ENCODE results near the gene TLR2. TPM values are rescaled to one million over a fixed set of nuclear protein-coding genes. Genes with fewer than 3 reads are reported as not detected.

The TLR2 gene
- total RNA-seq, 1 experiment from 2014 or later = not detected

GRCh38 chr4:153641532-153641931 is 42.5 kb upstream of the TLR2 start:
- no peaks in the 10 kb centered on the region for H3K9me2 ChIP-seq (replicated peaks; ENCODE audit: insufficient read depth, low read length)
- H3K27ac ChIP-seq (ENCODE audit: low read length) = no peak overlapping the region
- no peak overlapping the region for H2AFZ ChIP-seq (ENCODE audit: low read length)
- H4K20me1 ChIP-seq (ENCODE audit: insufficient read depth, low read depth, low read length) = no peaks in the 10 kb centered on the region
- no peak overlapping the region for H3K4me3 ChIP-seq (ENCODE audit: low read length)
- H3K36me3 ChIP-seq (ENCODE audit: insufficient read depth, low read length) = peaks cover under 1% of the 10 kb centered on the region; the same call in 1 of the 2 replicates
- H3K4me1 ChIP-seq (ENCODE audit: low read length) = peaks cover 11% of the 10 kb centered on the region
- no peak overlapping the region for H3K4me2 ChIP-seq (ENCODE audit: low read depth, low read length, poor library complexity, severe bottlenecking)
- DNase-seq = no peak
- H3K79me2 ChIP-seq (ENCODE audit: low read length) = no peaks in the 10 kb centered on the region
- no peak overlapping the region for H3K9ac ChIP-seq (ENCODE audit: low read length)
- H3K27me3 ChIP-seq (ENCODE audit: low read length) = no peaks in the 10 kb centered on the region
- H3K9me3 ChIP-seq (ENCODE audit: low read length) = no peaks in the 10 kb centered on the region; the same call in 1 of the 2 replicates

- H3K9ac ChIP-seq (ENCODE audit: low read length) = peak overlapping the region; percentile 18; the same call in 1 of the 2 replicates
- peak; percentile 95 for DNase-seq
- H3K4me3 ChIP-seq (ENCODE audit: low read length) = no peak overlapping the region
- no peaks in the 10 kb centered on the region for H3K36me3 ChIP-seq (ENCODE audit: insufficient read depth, low read length)
- H3K27ac ChIP-seq (ENCODE audit: low read length) = peak overlapping the region; percentile 65
- no peaks in the 10 kb centered on the region for H4K20me1 ChIP-seq (ENCODE audit: insufficient read depth, low read depth, low read length)
- H3K9me2 ChIP-seq (replicated peaks; ENCODE audit: insufficient read depth, low read length) = no peaks in the 10 kb centered on the region
- H3K9me3 ChIP-seq (ENCODE audit: low read length) = no peaks in the 10 kb centered on the region; the same call in 1 of the 2 replicates
- H3K79me2 ChIP-seq (ENCODE audit: low read length) = no peaks in the 10 kb centered on the region
- H2AFZ ChIP-seq (ENCODE audit: low read length) = peak overlapping the region; percentile 30; the same call in 1 of the 2 replicates
- peak overlapping the region; percentile 47 for H3K4me2 ChIP-seq (ENCODE audit: low read depth, low read length, poor library complexity, severe bottlenecking)
- peaks cover 22% of the 10 kb centered on the region for H3K4me1 ChIP-seq (ENCODE audit: low read length)
- no peaks in the 10 kb centered on the region for H3K27me3 ChIP-seq (ENCODE audit: low read length)
Observed at GRCh38 chr4:153643406-153644383, 40.4 kb upstream of the TLR2 start.

GRCh38 chr4:153645183-153645582 is 38.9 kb upstream of the TLR2 start:
- Histone ChIP-seq H3K4me1 (ENCODE audit: low read length) (peaks cover 22% of the 10 kb centered on the region), H3K27me3 (ENCODE audit: low read length) (no peaks in the 10 kb centered on the region), H2AFZ (ENCODE audit: low read length) (no peak overlapping the region), H3K36me3 (ENCODE audit: insufficient read depth, low read length) (no peaks in the 10 kb centered on the region), H3K9me3 (ENCODE audit: low read length) (no peaks in the 10 kb centered on the region; the same call in 1 of the 2 replicates), H3K27ac (ENCODE audit: low read length) (no peak overlapping the region), H3K79me2 (ENCODE audit: low read length) (no peaks in the 10 kb centered on the region), H4K20me1 (ENCODE audit: insufficient read depth, low read depth, low read length) (no peaks in the 10 kb centered on the region), H3K9me2 (replicated peaks; ENCODE audit: insufficient read depth, low read length) (no peaks in the 10 kb centered on the region), H3K4me2 (ENCODE audit: low read depth, low read length, poor library complexity, severe bottlenecking) (no peak overlapping the region), H3K4me3 (ENCODE audit: low read length) (no peak overlapping the region), H3K9ac (ENCODE audit: low read length) (no peak overlapping the region)
- peak; percentile 71 for DNase-seq

GRCh38 chr4:153646261-153646660 is 37.8 kb upstream of the TLR2 start:
- Histone ChIP-seq H3K27ac (ENCODE audit: low read length) (no peak overlapping the region), H2AFZ (ENCODE audit: low read length) (no peak overlapping the region), H3K9me2 (replicated peaks; ENCODE audit: insufficient read depth, low read length) (no peaks in the 10 kb centered on the region), H3K79me2 (ENCODE audit: low read length) (no peaks in the 10 kb centered on the region), H3K9me3 (ENCODE audit: low read length) (no peaks in the 10 kb centered on the region; the same call in 1 of the 2 replicates), H3K4me3 (ENCODE audit: low read length) (no peak overlapping the region), H3K4me1 (ENCODE audit: low read length) (peaks cover 23% of the 10 kb centered on the region), H3K9ac (ENCODE audit: low read length) (no peak overlapping the region), H4K20me1 (ENCODE audit: insufficient read depth, low read depth, low read length) (no peaks in the 10 kb centered on the region), H3K36me3 (ENCODE audit: insufficient read depth, low read length) (no peaks in the 10 kb centered on the region), H3K4me2 (ENCODE audit: low read depth, low read length, poor library complexity, severe bottlenecking) (no peak overlapping the region), H3K27me3 (ENCODE audit: low read length) (no peaks in the 10 kb centered on the region)
- DNase-seq = no peak

- Histone ChIP-seq H3K9me2 (replicated peaks; ENCODE audit: insufficient read depth, low read length) (no peaks in the 10 kb centered on the region), H3K27me3 (ENCODE audit: low read length) (no peaks in the 10 kb centered on the region), H3K4me2 (ENCODE audit: low read depth, low read length, poor library complexity, severe bottlenecking) (no peak overlapping the region), H3K27ac (ENCODE audit: low read length) (no peak overlapping the region), H3K9me3 (ENCODE audit: low read length) (no peaks in the 10 kb centered on the region; the same call in 1 of the 2 replicates), H2AFZ (ENCODE audit: low read length) (no peak overlapping the region), H3K9ac (ENCODE audit: low read length) (no peak overlapping the region), H3K36me3 (ENCODE audit: insufficient read depth, low read length) (no peaks in the 10 kb centered on the region), H4K20me1 (ENCODE audit: insufficient read depth, low read depth, low read length) (no peaks in the 10 kb centered on the region), H3K4me1 (ENCODE audit: low read length) (peaks cover 30% of the 10 kb centered on the region), H3K79me2 (ENCODE audit: low read length) (no peaks in the 10 kb centered on the region), H3K4me3 (ENCODE audit: low read length) (no peak overlapping the region)
- DNase-seq = no peak
Observed at GRCh38 chr4:153646978-153647377, 37.1 kb upstream of the TLR2 start.

GRCh38 chr4:153647975-153648374 is 36.1 kb upstream of the TLR2 start:
- H4K20me1 ChIP-seq (ENCODE audit: insufficient read depth, low read depth, low read length) = no peaks in the 10 kb centered on the region
- no peaks in the 10 kb centered on the region for H3K27me3 ChIP-seq (ENCODE audit: low read length)
- H3K9me2 ChIP-seq (replicated peaks; ENCODE audit: insufficient read depth, low read length) = no peaks in the 10 kb centered on the region
- peak overlapping the region; percentile 0; the same call in 1 of the 2 replicates for H2AFZ ChIP-seq (ENCODE audit: low read length)
- no peak overlapping the region; the same call in 1 of the 2 replicates for H3K9ac ChIP-seq (ENCODE audit: low read length)
- no peak overlapping the region for H3K27ac ChIP-seq (ENCODE audit: low read length)
- DNase-seq = no peak
- H3K4me2 ChIP-seq (ENCODE audit: low read depth, low read length, poor library complexity, severe bottlenecking) = no peak overlapping the region
- H3K9me3 ChIP-seq (ENCODE audit: low read length) = no peaks in the 10 kb centered on the region; the same call in 1 of the 2 replicates
- H3K4me3 ChIP-seq (ENCODE audit: low read length) = no peak overlapping the region
- no peaks in the 10 kb centered on the region for H3K79me2 ChIP-seq (ENCODE audit: low read length)
- H3K4me1 ChIP-seq (ENCODE audit: low read length) = peaks cover 26% of the 10 kb centered on the region
- no peaks in the 10 kb centered on the region for H3K36me3 ChIP-seq (ENCODE audit: insufficient read depth, low read length)

GRCh38 chr4:153649572-153649991 is 34.5 kb upstream of the TLR2 start:
- Histone ChIP-seq H4K20me1 (ENCODE audit: insufficient read depth, low read depth, low read length) (no peaks in the 10 kb centered on the region), H3K9me2 (replicated peaks; ENCODE audit: insufficient read depth, low read length) (no peaks in the 10 kb centered on the region), H3K4me1 (ENCODE audit: low read length) (peaks cover 19% of the 10 kb centered on the region), H3K36me3 (ENCODE audit: insufficient read depth, low read length) (no peaks in the 10 kb centered on the region), H3K27ac (ENCODE audit: low read length) (no peak overlapping the region), H3K9ac (ENCODE audit: low read length) (no peak overlapping the region), H3K27me3 (ENCODE audit: low read length) (no peaks in the 10 kb centered on the region), H3K4me2 (ENCODE audit: low read depth, low read length, poor library complexity, severe bottlenecking) (no peak overlapping the region), H3K9me3 (ENCODE audit: low read length) (no peaks in the 10 kb centered on the region; the same call in 1 of the 2 replicates), H3K79me2 (ENCODE audit: low read length) (no peaks in the 10 kb centered on the region), H3K4me3 (ENCODE audit: low read length) (no peak overlapping the region), H2AFZ (ENCODE audit: low read length) (no peak overlapping the region)
- peak; percentile 77 for DNase-seq

- Histone ChIP-seq H3K27ac (ENCODE audit: low read length) (no peak overlapping the region), H3K79me2 (ENCODE audit: low read length) (no peaks in the 10 kb centered on the region)
Observed at GRCh38 chr4:153651116-153651515, 33.0 kb upstream of the TLR2 start.

More at GRCh38 chr4:153651116-153651515, 33.0 kb upstream of the TLR2 start:
- H3K36me3 ChIP-seq (ENCODE audit: insufficient read depth, low read length) = no peaks in the 10 kb centered on the region
- H3K9me3 ChIP-seq (ENCODE audit: low read length) = no peaks in the 10 kb centered on the region
- H3K9ac ChIP-seq (ENCODE audit: low read length) = no peak overlapping the region
- no peaks in the 10 kb centered on the region for H3K9me2 ChIP-seq (replicated peaks; ENCODE audit: insufficient read depth, low read length)
- no peaks in the 10 kb centered on the region for H4K20me1 ChIP-seq (ENCODE audit: insufficient read depth, low read depth, low read length)
- H3K4me3 ChIP-seq (ENCODE audit: low read length) = no peak overlapping the region
- H3K4me2 ChIP-seq (ENCODE audit: low read depth, low read length, poor library complexity, severe bottlenecking) = no peak overlapping the region
- DNase-seq = no peak
- peak overlapping the region; percentile 17 for H2AFZ ChIP-seq (ENCODE audit: low read length)
- no peaks in the 10 kb centered on the region for H3K27me3 ChIP-seq (ENCODE audit: low read length)
- H3K4me1 ChIP-seq (ENCODE audit: low read length) = peaks cover 19% of the 10 kb centered on the region

Data from Karpas-422 (cell line).